ENCODE measurements around the gene SMIM17. TPM values are rescaled to one million over a fixed set of nuclear protein-coding genes. Genes with fewer than 3 reads are reported as not detected.
A peak's percentile ranks its signal among the peaks of the same experiment; 100 is the strongest.

SMIM17 gene
- not detected in 2 replicates for total RNA-seq (2014; rRNA removed; shearing (Covaris generic))

GRCh38 chr19:56642711-56643459, at the start of gene SMIM17:
Gene SMIM17 (plus strand): TSS chr19:56643159. CDS start chr19:56645668, 2,509 bp downstream.
- DNase-seq (ENCODE audit: low read depth), result no peak

- no peak for DNase-seq (ENCODE audit: low read depth)
These were observed 48.5 kb upstream of the SMIM17 start for GRCh38 chr19:56594446-56594782.

GRCh38 chr19:56594783-56595547, 48.0 kb upstream of the SMIM17 start, which contains the start of gene ZNF71:
Gene ZNF71 (plus strand): TSS chr19:56595302. CDS start chr19:56601559, 6,257 bp downstream.
- DNase-seq (ENCODE audit: low read depth), result peak; percentile 93

- no peak for DNase-seq (ENCODE audit: low read depth)
These were observed 47.4 kb upstream of the SMIM17 start for GRCh38 chr19:56595548-56595899.

- DNase-seq (ENCODE audit: low read depth), result no peak
These were observed 46.3 kb upstream of the SMIM17 start for GRCh38 chr19:56596676-56597075.

GRCh38 chr19:56597696-56598095, 45.3 kb upstream of the SMIM17 start:
- no peak for DNase-seq (ENCODE audit: low read depth)

- no peak for DNase-seq (ENCODE audit: low read depth)
These were observed 41.6 kb upstream of the SMIM17 start for GRCh38 chr19:56601375-56601774.

GRCh38 chr19:56603829-56604228, 39.1 kb upstream of the SMIM17 start:
- DNase-seq (ENCODE audit: low read depth), result no peak

GRCh38 chr19:56608274-56608964, 34.5 kb upstream of the SMIM17 start:
- DNase-seq (ENCODE audit: low read depth), result no peak

- DNase-seq (ENCODE audit: low read depth), result no peak
These were observed 31.7 kb upstream of the SMIM17 start for GRCh38 chr19:56611288-56611687.

- DNase-seq (ENCODE audit: low read depth), result no peak
These were observed 30.2 kb upstream of the SMIM17 start for GRCh38 chr19:56612737-56613136.

GRCh38 chr19:56613639-56614038, 29.3 kb upstream of the SMIM17 start:
- no peak for DNase-seq (ENCODE audit: low read depth)

GRCh38 chr19:56617531-56617930, 25.4 kb upstream of the SMIM17 start:
- no peak for DNase-seq (ENCODE audit: low read depth)

GRCh38 chr19:56619121-56619520, 23.8 kb upstream of the SMIM17 start:
- no peak for DNase-seq (ENCODE audit: low read depth)

- no peak for DNase-seq (ENCODE audit: low read depth)
These were observed 20.6 kb upstream of the SMIM17 start for GRCh38 chr19:56622374-56622773.

- no peak for DNase-seq (ENCODE audit: low read depth)
These were observed 20.0 kb upstream of the SMIM17 start for GRCh38 chr19:56623006-56623405.

- DNase-seq (ENCODE audit: low read depth), result no peak
These were observed 17.3 kb upstream of the SMIM17 start for GRCh38 chr19:56625708-56626107.

- no peak for DNase-seq (ENCODE audit: low read depth)
These were observed 9.9 kb upstream of the SMIM17 start for GRCh38 chr19:56633021-56633420.

GRCh38 chr19:56637976-56638555, 4.9 kb upstream of the SMIM17 start:
- peak; percentile 67 for DNase-seq (ENCODE audit: low read depth)

- DNase-seq (ENCODE audit: low read depth), result peak; percentile 17
These were observed 3.7 kb upstream of the SMIM17 start for GRCh38 chr19:56639217-56639616.

- DNase-seq (ENCODE audit: low read depth), result no peak
These were observed 549 bp downstream of the SMIM17 start for GRCh38 chr19:56643460-56643955.

- no peak for DNase-seq (ENCODE audit: low read depth)
These were observed 11.2 kb downstream of the SMIM17 start for GRCh38 chr19:56654151-56654550.

All from Daoy (cell line).